Vagina (tissue), 2 donors: Measurements from ENCODE around the gene ALPG. TPM values are rescaled to one million over a fixed set of nuclear protein-coding genes. Genes with fewer than 3 reads are reported as not detected.
"Not testable (repeated sequence)": the region's sequence is repeated elsewhere in the genome, so short reads cannot be mapped to it uniquely, and the experiment has no call there.

Source experiments
- DNase-seq, 2 donors: peaks; one replicate each; pipeline ENCODE4 v3.0.0-alpha.2; 2017; ENCODE audit errors: extremely low spot score in 2 of 2
- H3K27ac ChIP-seq: fragments of 200-600 bp; sonication (generic); one replicate; pipeline ENCODE4 v1.5.1; 2019
- H3K27me3 ChIP-seq: fragments of 200-600 bp; sonication (generic); one replicate; pipeline ENCODE4 v1.5.1; 2019
- H3K36me3 ChIP-seq, 2 donors: fragments of 200-600 bp; sonication (generic); one replicate each; pipeline ENCODE4 v1.5.1; 2017 to 2019
- H3K4me1 ChIP-seq: fragments of 200-600 bp; sonication (generic); one replicate; pipeline ENCODE4 v1.5.1; 2019
- H3K4me3 ChIP-seq, 2 donors: fragments of 200-600 bp; sonication (generic); 1 replicate in 1 of 2; 2 replicates in 1 of 2; pipeline ENCODE4 v1.5.1; 2016 to 2019
- H3K9me3 ChIP-seq: fragments of 200-600 bp; sonication (generic); one replicate; pipeline ENCODE4 v1.5.1; 2019
- POLR2A ChIP-seq, 2 donors: fragments of 450-650 bp; IDR thresholded peaks; one replicate each; pipeline ENCODE4 v1.6.1; 2017; ENCODE audit warnings: antibody characterized with exemption in 2 of 2, mild to moderate bottlenecking in 2 of 2, moderate library complexity in 2 of 2
- POLR2AphosphoS5 ChIP-seq, 2 donors: sonication (generic); formaldehyde crosslinking; IDR thresholded peaks; one replicate each; pipeline ENCODE4 v1.9.0; 2017; ENCODE audit warnings: antibody characterized with exemption in 2 of 2, mild to moderate bottlenecking in 2 of 2, low read depth in 1 of 2; ENCODE audit not compliant: insufficient read depth in 1 of 2
- intact Hi-C: fragments of 100-400 bp; cut with DNase I; formaldehyde crosslinking; loops from one replicate; pipeline ENCODE4 v1.15.1; 2023
- total RNA-seq: library from RNA; depleted of rRNA; stranded (reverse); fragments of >200 nt; gene quantifications from one replicate; pipeline ENCODE4 v1.2.3, GENCODE V29; 2016
- TF ChIP-seq, protein P1 (sequence below), 3 experiments: fragments of 450-650 bp in 2 of 3; fragments of 200-600 bp in 1 of 3; sonication (generic) in 1 of 3; IDR thresholded peaks; one replicate each; pipeline ENCODE4 v1.5.1; 2017 to 2019; ENCODE audit warnings: antibody characterized with exemption in 3 of 3, mild to moderate bottlenecking in 2 of 3, moderate library complexity in 2 of 3

ALPG gene
- total RNA-seq, 1 donor from 2014 or later: not detected

DNA sequence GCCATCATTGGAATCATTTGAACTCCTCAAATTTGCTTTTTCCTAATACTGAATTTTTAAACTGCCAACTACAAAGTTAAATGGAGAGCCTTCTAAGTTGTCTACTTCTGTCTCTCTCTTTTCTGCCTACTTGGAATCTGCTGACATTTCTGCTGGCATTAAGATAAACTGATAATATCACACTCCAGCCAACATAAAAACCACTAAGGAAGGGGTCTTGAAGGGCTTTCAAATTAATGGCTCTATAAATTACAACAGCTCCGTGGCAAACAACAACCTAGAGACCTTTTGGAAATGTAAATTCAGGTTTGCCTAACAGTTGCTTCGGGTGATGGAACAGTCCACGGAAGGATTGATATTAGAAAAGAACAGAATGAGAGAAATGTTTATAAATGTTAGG is 16.0 kb upstream of the ALPG start:
- H3K27me3 ChIP-seq: no peaks in the 10 kb centered on the region

DNA sequence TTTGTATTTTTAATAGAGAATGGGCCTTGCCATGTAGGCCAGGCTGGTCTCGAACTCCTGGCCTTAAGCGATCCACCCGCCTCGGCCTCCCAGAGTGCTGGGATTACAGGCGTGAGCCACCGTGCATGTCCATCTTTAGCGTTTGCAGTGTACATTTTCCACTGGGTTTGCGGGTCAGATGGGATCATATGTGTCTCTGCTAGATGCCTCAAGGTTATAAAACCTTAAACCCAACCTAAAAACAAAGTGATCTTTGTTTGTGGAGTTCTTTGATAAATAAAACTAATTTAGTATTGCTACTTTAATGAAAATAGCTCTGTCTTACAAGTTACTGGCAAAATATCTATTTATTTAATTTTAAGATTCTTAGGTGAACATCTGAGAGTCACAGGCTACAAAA is 13.1 kb upstream of the ALPG start:
- no peak for TF ChIP-seq POLR2A (IDR thresholded peaks at IDR 0.05)
- no peak for TF ChIP-seq POLR2AphosphoS5 (IDR thresholded peaks at IDR 0.05; ENCODE audit: insufficient read depth in 1 of 2, low read depth in 1 of 2)
- TF ChIP-seq, protein P1, sequence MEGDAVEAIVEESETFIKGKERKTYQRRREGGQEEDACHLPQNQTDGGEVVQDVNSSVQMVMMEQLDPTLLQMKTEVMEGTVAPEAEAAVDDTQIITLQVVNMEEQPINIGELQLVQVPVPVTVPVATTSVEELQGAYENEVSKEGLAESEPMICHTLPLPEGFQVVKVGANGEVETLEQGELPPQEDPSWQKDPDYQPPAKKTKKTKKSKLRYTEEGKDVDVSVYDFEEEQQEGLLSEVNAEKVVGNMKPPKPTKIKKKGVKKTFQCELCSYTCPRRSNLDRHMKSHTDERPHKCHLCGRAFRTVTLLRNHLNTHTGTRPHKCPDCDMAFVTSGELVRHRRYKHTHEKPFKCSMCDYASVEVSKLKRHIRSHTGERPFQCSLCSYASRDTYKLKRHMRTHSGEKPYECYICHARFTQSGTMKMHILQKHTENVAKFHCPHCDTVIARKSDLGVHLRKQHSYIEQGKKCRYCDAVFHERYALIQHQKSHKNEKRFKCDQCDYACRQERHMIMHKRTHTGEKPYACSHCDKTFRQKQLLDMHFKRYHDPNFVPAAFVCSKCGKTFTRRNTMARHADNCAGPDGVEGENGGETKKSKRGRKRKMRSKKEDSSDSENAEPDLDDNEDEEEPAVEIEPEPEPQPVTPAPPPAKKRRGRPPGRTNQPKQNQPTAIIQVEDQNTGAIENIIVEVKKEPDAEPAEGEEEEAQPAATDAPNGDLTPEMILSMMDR (IDR thresholded peaks at IDR 0.05): no peak
- Histone ChIP-seq H3K4me1 (no peaks in the 10 kb centered on the region), H3K27ac (no peak overlapping the region), H3K4me3 (no peak overlapping the region), H3K36me3 (no peaks in the 10 kb centered on the region), H3K9me3 (no peaks in the 10 kb centered on the region), H3K27me3 (no peaks in the 10 kb centered on the region)
- intact Hi-C loops: no loop called here
- DNase-seq: no peak

More for the DNA sequence above, 16.0 kb upstream of the ALPG start:
- no peak for TF ChIP-seq POLR2AphosphoS5 (IDR thresholded peaks at IDR 0.05; ENCODE audit: insufficient read depth in 1 of 2, low read depth in 1 of 2)
- no peak for TF ChIP-seq POLR2A (IDR thresholded peaks at IDR 0.05)
- TF ChIP-seq, protein P1 (IDR thresholded peaks at IDR 0.05): no peak
- H3K4me3 ChIP-seq: no peak overlapping the region
- H3K4me1 ChIP-seq: peaks cover 14% of the 10 kb centered on the region
- intact Hi-C loops: no loop called here
- H3K27ac ChIP-seq: no peak overlapping the region
- no peaks in the 10 kb centered on the region for H3K36me3 ChIP-seq
- no peak for DNase-seq
- H3K9me3 ChIP-seq: no peaks in the 10 kb centered on the region

DNA sequence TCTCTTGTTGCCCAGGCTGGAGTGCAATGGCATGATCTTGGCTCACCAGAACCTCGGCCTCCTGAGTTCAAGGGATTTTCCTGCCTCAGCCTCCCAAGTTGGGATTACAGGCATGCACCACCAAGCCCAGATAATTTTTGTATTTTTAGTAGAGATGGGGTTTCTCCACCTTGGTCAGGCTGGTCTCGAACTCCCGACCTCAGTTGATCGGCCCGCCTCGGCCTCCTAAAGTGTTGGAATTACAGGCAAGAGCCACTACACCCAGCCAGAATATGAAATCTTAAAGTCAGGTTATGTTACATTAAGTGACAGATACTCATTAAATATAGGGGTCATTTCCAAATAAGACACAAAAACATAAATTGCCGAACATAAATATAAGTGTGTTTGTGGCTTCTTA is 12.2 kb upstream of the ALPG start:
- intact Hi-C loops, DNase-seq, H3K4me3 ChIP-seq, H3K27ac ChIP-seq, H3K36me3 ChIP-seq, H3K27me3 ChIP-seq, H3K9me3 ChIP-seq, H3K4me1 ChIP-seq: not testable (repeated sequence)

DNA sequence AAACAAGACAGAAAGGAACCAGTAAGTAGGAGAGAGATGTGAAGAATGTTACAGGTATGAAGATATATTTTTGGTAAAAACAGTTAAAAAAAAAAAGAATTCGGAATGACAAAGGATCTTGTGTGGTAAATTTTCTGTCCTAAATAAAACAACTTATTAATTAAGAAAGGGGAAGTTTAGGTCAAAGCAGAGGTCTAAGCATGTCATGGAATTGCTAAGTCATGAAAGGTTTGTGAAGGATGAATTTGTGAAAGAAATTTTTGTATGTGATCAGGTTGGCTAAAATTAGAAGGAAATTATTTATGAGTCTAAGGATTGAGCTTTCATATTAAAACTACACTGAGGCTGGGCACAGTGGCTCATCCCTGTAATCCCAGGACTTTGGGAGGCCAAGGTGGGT is 11.1 kb upstream of the ALPG start:
- no peak for DNase-seq
- Histone ChIP-seq H3K27me3 (no peaks in the 10 kb centered on the region), H3K36me3 (no peaks in the 10 kb centered on the region), H3K9me3 (no peaks in the 10 kb centered on the region), H3K4me1 (no peaks in the 10 kb centered on the region), H3K27ac (no peak overlapping the region), H3K4me3 (no peak overlapping the region)
- TF ChIP-seq POLR2AphosphoS5 (IDR thresholded peaks at IDR 0.05; ENCODE audit: insufficient read depth in 1 of 2, low read depth in 1 of 2): no peak
- TF ChIP-seq, protein P1 (IDR thresholded peaks at IDR 0.05): no peak
- no peak for TF ChIP-seq POLR2A (IDR thresholded peaks at IDR 0.05)
- intact Hi-C loops: no loop called here

DNA sequence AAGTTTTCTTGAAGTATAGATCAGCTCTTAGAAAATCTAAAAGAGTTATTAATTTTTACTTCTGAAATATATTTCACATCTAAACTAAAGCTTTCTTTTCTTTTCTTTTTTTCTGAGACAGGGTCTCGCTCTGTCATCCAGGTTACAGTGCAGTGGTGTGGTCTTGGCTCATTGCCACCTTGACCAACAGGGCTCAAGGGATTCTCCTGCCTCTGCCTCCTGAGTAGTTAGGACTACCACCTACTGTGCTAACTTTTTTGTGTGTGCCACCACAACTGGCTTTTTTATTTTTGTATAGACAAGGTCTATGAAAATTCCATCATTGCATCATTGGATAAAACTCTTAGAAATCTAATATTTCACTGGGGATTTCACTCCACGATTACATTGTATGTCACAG is 10.0 kb upstream of the ALPG start:
- no peaks in the 10 kb centered on the region for H3K9me3 ChIP-seq
- no peaks in the 10 kb centered on the region for H3K27me3 ChIP-seq
- DNase-seq: no peak
- no peaks in the 10 kb centered on the region for H3K36me3 ChIP-seq
- intact Hi-C loops: no loop called here
- H3K27ac ChIP-seq: no peak overlapping the region
- H3K4me1 ChIP-seq: no peaks in the 10 kb centered on the region
- no peak overlapping the region for H3K4me3 ChIP-seq
- TF ChIP-seq, protein P1 (IDR thresholded peaks at IDR 0.05): no peak
- TF ChIP-seq POLR2AphosphoS5 (IDR thresholded peaks at IDR 0.05; ENCODE audit: insufficient read depth in 1 of 2, low read depth in 1 of 2) (no peak), POLR2A (IDR thresholded peaks at IDR 0.05) (no peak)
